ENCODE measurements around the gene TYR. TPM values are rescaled to one million over a fixed set of nuclear protein-coding genes. Genes with fewer than 3 reads are reported as not detected.

The TYR gene
- not detected in 2 replicates for total RNA-seq

DNA sequence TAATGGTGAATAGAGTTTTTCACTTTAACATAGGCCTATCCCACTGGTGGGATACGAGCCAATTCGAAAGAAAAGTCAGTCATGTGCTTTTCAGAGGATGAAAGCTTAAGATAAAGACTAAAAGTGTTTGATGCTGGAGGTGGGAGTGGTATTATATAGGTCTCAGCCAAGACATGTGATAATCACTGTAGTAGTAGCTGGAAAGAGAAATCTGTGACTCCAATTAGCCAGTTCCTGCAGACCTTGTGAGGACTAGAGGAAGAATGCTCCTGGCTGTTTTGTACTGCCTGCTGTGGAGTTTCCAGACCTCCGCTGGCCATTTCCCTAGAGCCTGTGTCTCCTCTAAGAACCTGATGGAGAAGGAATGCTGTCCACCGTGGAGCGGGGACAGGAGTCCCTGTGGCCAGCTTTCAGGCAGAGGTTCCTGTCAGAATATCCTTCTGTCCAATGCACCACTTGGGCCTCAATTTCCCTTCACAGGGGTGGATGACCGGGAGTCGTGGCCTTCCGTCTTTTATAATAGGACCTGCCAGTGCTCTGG lies at the start of gene TYR:
TSS of gene TYR (plus strand) at position 185 of the 541 bp plus-strand sequence. CDS start at position 264, 79 bp downstream.
- Histone ChIP-seq H3K27me3 (ENCODE audit: control insufficient read depth, insufficient read depth, low read length) (no peaks in the 10 kb centered on the region), H3K36me3 (ENCODE audit: control insufficient read depth, insufficient read depth, low read length) (no peaks in the 10 kb centered on the region), H3K4me3 (ENCODE audit: low read depth, low read length) (no peak within 1 kb of the TSS)
- DNase-seq (ENCODE audit: low read depth): no peak
- TF ChIP-seq, protein P1, sequence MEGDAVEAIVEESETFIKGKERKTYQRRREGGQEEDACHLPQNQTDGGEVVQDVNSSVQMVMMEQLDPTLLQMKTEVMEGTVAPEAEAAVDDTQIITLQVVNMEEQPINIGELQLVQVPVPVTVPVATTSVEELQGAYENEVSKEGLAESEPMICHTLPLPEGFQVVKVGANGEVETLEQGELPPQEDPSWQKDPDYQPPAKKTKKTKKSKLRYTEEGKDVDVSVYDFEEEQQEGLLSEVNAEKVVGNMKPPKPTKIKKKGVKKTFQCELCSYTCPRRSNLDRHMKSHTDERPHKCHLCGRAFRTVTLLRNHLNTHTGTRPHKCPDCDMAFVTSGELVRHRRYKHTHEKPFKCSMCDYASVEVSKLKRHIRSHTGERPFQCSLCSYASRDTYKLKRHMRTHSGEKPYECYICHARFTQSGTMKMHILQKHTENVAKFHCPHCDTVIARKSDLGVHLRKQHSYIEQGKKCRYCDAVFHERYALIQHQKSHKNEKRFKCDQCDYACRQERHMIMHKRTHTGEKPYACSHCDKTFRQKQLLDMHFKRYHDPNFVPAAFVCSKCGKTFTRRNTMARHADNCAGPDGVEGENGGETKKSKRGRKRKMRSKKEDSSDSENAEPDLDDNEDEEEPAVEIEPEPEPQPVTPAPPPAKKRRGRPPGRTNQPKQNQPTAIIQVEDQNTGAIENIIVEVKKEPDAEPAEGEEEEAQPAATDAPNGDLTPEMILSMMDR (IDR thresholded peaks at IDR 0.05; ENCODE audit: insufficient read depth, low read length, poor library complexity, severe bottlenecking): no peak

DNA sequence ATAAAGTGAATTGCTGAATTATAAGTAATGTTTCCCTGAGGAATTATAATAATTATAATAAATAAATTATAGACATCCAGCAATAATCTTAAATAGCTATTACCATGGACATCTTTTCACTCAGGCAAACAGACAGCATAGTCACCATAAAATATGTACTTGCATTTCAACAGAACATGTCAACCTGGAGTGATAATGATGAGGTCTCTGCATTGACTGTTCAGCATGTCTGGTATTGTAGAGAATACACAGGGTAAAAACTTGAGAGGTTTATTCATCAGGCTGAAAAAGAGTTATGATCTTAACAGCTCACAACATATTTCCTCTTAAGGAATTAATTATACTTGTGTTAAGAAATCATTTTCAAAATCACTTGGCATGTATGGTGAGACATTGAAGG lies 41.1 kb upstream of the TYR start:
- Histone ChIP-seq H3K4me3 (ENCODE audit: low read depth, low read length) (no peak overlapping the region), H3K36me3 (ENCODE audit: control insufficient read depth, insufficient read depth, low read length) (no peaks in the 10 kb centered on the region), H3K27me3 (ENCODE audit: control insufficient read depth, insufficient read depth, low read length) (no peaks in the 10 kb centered on the region)
- no peak for DNase-seq (ENCODE audit: low read depth)
- TF ChIP-seq, protein P1 (IDR thresholded peaks at IDR 0.05; ENCODE audit: insufficient read depth, low read length, poor library complexity, severe bottlenecking): no peak

DNA sequence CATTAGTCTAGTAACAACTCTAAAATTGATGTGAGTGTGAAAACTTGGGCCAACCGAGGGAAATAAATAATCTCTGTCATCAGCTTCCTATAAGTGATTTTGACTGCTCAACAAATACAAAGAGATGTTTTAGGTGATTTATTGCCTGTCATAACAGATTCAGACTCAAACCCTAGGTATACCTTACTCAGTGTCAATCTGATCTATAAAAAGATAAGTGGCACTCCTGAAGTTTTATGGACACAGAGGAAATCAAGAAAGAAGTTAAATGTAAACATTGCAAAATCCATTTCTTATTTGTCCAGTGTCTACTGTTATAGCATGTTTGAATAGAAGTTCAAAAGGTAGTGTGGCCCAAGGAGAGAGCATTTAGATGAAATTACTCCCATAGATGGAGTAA lies 30.4 kb upstream of the TYR start:
- Histone ChIP-seq H3K4me3 (ENCODE audit: low read depth, low read length) (no peak overlapping the region), H3K36me3 (ENCODE audit: control insufficient read depth, insufficient read depth, low read length) (no peaks in the 10 kb centered on the region), H3K27me3 (ENCODE audit: control insufficient read depth, insufficient read depth, low read length) (no peaks in the 10 kb centered on the region)
- no peak for DNase-seq (ENCODE audit: low read depth)
- TF ChIP-seq, protein P1 (IDR thresholded peaks at IDR 0.05; ENCODE audit: insufficient read depth, low read length, poor library complexity, severe bottlenecking): no peak

DNA sequence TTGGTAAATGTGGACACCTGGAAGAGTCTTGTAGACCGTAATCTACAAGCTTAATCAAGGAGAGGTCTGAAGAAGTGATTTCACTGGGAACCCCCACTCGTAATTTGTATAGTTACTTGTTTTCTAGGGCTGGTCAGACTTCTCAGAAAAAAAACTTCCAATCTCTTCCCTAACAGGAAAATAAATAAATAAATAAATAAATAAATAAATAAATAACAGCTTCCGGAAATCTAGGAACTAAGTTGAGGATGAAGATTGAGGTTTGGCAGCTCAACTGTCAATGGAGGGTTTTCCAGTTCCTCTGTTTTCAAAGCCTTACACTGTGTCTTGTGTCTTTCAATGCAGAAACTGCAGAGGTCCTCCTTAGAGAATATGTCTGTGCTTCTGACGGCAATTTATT lies 17.7 kb upstream of the TYR start:
- no peak for DNase-seq (ENCODE audit: low read depth)
- Histone ChIP-seq H3K36me3 (ENCODE audit: control insufficient read depth, insufficient read depth, low read length) (no peaks in the 10 kb centered on the region), H3K4me3 (ENCODE audit: low read depth, low read length) (no peak overlapping the region), H3K27me3 (ENCODE audit: control insufficient read depth, insufficient read depth, low read length) (no peaks in the 10 kb centered on the region)
- TF ChIP-seq, protein P1 (IDR thresholded peaks at IDR 0.05; ENCODE audit: insufficient read depth, low read length, poor library complexity, severe bottlenecking): no peak

DNA sequence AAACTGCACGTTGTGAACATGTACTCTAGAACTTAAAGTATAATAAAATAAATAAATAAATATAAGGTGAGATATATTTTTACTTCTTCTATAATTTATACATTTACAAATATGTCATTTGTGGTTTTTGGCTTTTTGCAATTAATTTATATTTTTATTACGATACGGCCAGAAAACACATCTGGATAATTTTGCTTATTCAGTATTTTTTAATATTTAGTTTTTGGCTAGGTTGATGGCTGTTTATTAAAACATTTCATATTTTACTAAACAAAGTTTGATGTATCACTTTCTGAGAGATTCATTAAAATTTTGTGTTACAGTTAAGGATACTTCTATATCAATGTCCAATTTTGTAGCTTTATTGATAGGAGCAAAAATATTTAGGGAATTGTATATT lies 15.7 kb upstream of the TYR start:
- Histone ChIP-seq H3K27me3 (ENCODE audit: control insufficient read depth, insufficient read depth, low read length) (no peaks in the 10 kb centered on the region), H3K36me3 (ENCODE audit: control insufficient read depth, insufficient read depth, low read length) (no peaks in the 10 kb centered on the region), H3K4me3 (ENCODE audit: low read depth, low read length) (no peak overlapping the region)
- no peak for DNase-seq (ENCODE audit: low read depth)
- TF ChIP-seq, protein P1 (IDR thresholded peaks at IDR 0.05; ENCODE audit: insufficient read depth, low read length, poor library complexity, severe bottlenecking): no peak

DNA sequence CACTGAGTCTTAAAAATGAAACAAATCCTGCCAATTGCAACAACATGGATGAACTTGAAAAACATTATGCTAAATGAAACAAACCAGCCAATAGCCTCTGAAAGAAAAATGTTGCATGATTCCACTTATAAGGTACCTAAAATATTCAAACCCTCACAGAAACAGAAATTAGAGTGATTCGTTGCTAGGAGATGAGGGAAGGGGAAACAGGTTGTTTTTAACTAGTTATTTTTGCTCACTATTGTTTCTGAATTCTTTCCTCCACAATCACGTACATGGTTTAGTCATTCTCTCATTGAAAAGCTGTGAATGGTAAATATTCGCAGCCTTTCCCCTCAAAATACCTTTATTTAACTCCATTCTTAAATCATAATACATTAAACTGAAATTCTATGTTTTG lies 14.0 kb upstream of the TYR start:
- TF ChIP-seq, protein P1 (IDR thresholded peaks at IDR 0.05; ENCODE audit: insufficient read depth, low read length, poor library complexity, severe bottlenecking): no peak
- no peak for DNase-seq (ENCODE audit: low read depth)
- H3K36me3 ChIP-seq (ENCODE audit: control insufficient read depth, insufficient read depth, low read length): no peaks in the 10 kb centered on the region
- H3K27me3 ChIP-seq (ENCODE audit: control insufficient read depth, insufficient read depth, low read length): no peaks in the 10 kb centered on the region
- no peak overlapping the region for H3K4me3 ChIP-seq (ENCODE audit: low read depth, low read length)

All from kidney epithelial cell (primary cell).